Vagina (tissue), 2 donors: ENCODE data around the gene PIAS2. TPM values are rescaled to one million over a fixed set of nuclear protein-coding genes. Genes with fewer than 3 reads are reported as not detected.

Experiments used
- DNase-seq, 2 donors: peaks; one replicate each; pipeline ENCODE4 v3.0.0-alpha.2; 2017; ENCODE audit errors: extremely low spot score in 2 of 2
- H3K27ac ChIP-seq: fragments of 200-600 bp; sonication (generic); one replicate; pipeline ENCODE4 v1.5.1; 2019
- H3K27me3 ChIP-seq: fragments of 200-600 bp; sonication (generic); one replicate; pipeline ENCODE4 v1.5.1; 2019
- H3K36me3 ChIP-seq, 2 donors: fragments of 200-600 bp; sonication (generic); one replicate each; pipeline ENCODE4 v1.5.1; 2017 to 2019
- H3K4me1 ChIP-seq: fragments of 200-600 bp; sonication (generic); one replicate; pipeline ENCODE4 v1.5.1; 2019
- H3K4me3 ChIP-seq, 2 donors: fragments of 200-600 bp; sonication (generic); 1 replicate in 1 of 2; 2 replicates in 1 of 2; pipeline ENCODE4 v1.5.1; 2016 to 2019
- H3K9me3 ChIP-seq: fragments of 200-600 bp; sonication (generic); one replicate; pipeline ENCODE4 v1.5.1; 2019
- CTCF ChIP-seq, 3 experiments: fragments of 450-650 bp in 2 of 3; fragments of 200-600 bp in 1 of 3; sonication (generic) in 1 of 3; IDR thresholded peaks; one replicate each; pipeline ENCODE4 v1.5.1; 2017 to 2019; ENCODE audit warnings: antibody characterized with exemption in 3 of 3, mild to moderate bottlenecking in 2 of 3, moderate library complexity in 2 of 3
- POLR2A ChIP-seq, 2 donors: fragments of 450-650 bp; IDR thresholded peaks; one replicate each; pipeline ENCODE4 v1.6.1; 2017; ENCODE audit warnings: antibody characterized with exemption in 2 of 2, mild to moderate bottlenecking in 2 of 2, moderate library complexity in 2 of 2
- POLR2AphosphoS5 ChIP-seq, 2 donors: sonication (generic); formaldehyde crosslinking; IDR thresholded peaks; one replicate each; pipeline ENCODE4 v1.9.0; 2017; ENCODE audit warnings: antibody characterized with exemption in 2 of 2, mild to moderate bottlenecking in 2 of 2, low read depth in 1 of 2; ENCODE audit not compliant: insufficient read depth in 1 of 2
- intact Hi-C: fragments of 100-400 bp; cut with DNase I; formaldehyde crosslinking; loops from one replicate; pipeline ENCODE4 v1.15.1; 2023
- total RNA-seq: library from RNA; depleted of rRNA; stranded (reverse); fragments of >200 nt; gene quantifications from one replicate; pipeline ENCODE4 v1.2.3, GENCODE V29; 2016

PIAS2 gene
- total RNA-seq, 1 donor from 2014 or later, result 17.7 TPM

DNA sequence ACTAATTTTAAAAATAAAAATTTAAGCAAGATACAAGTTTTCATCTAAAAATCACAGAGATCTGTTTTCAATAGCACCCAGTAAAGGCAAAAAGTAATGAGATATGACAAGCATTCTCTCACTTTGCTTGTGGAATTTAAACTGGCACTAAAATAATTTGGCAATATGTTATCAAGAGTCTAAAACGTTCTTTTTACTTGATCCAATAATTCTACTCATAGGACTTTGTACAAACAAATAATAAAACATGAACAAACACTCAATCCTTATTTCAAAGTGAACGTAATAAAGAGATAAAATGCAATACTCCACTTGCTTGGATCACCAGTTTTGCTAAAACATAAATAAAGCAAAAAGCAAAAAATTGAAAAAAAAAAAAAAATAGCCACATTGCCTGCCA is 30.4 kb downstream of the PIAS2 start:
- intact Hi-C loops, result no loop called here
- no peak for DNase-seq
- Histone ChIP-seq H3K4me1 (no peaks in the 10 kb centered on the region), H3K9me3 (peaks cover 8% of the 10 kb centered on the region), H3K36me3 (peaks cover 0 to 18% of the 10 kb centered on the region in 2 donors), H3K27me3 (no peaks in the 10 kb centered on the region), H3K4me3 (no peak overlapping the region), H3K27ac (no peak overlapping the region)
- TF ChIP-seq POLR2AphosphoS5 (IDR thresholded peaks at IDR 0.05; ENCODE audit: insufficient read depth in 1 of 2, low read depth in 1 of 2) (no peak), CTCF (IDR thresholded peaks at IDR 0.05) (no peak), POLR2A (IDR thresholded peaks at IDR 0.05) (no peak)

DNA sequence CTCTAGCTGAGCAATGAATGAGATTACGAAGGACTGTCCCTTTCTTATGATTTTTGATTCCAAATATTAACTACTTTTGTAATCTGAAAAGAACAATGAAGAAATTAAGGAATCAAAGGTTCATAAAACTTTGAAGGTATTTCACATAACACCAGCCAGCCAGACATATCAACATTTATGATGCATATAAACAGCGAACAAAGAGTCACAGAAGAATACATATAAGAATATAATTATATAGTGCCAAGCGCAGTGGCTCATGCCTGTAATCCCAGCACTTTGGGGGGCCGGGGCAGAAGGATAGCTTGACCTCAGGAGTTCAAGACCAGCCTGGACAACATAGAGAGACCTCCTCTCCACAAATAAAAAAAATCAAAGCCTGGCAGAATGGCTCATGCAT is 34.1 kb downstream of the PIAS2 start:
- H3K4me1 ChIP-seq, result no peaks in the 10 kb centered on the region
- no peak for DNase-seq
- no peak overlapping the region for H3K4me3 ChIP-seq
- H3K9me3 ChIP-seq, result no peaks in the 10 kb centered on the region
- TF ChIP-seq POLR2AphosphoS5 (IDR thresholded peaks at IDR 0.05; ENCODE audit: insufficient read depth in 1 of 2, low read depth in 1 of 2) (no peak), CTCF (IDR thresholded peaks at IDR 0.05) (no peak)
- H3K27me3 ChIP-seq, result no peaks in the 10 kb centered on the region
- intact Hi-C loops, result no loop called here
- peaks cover 0 to 3% of the 10 kb centered on the region in 2 donors for H3K36me3 ChIP-seq
- no peak overlapping the region for H3K27ac ChIP-seq

DNA sequence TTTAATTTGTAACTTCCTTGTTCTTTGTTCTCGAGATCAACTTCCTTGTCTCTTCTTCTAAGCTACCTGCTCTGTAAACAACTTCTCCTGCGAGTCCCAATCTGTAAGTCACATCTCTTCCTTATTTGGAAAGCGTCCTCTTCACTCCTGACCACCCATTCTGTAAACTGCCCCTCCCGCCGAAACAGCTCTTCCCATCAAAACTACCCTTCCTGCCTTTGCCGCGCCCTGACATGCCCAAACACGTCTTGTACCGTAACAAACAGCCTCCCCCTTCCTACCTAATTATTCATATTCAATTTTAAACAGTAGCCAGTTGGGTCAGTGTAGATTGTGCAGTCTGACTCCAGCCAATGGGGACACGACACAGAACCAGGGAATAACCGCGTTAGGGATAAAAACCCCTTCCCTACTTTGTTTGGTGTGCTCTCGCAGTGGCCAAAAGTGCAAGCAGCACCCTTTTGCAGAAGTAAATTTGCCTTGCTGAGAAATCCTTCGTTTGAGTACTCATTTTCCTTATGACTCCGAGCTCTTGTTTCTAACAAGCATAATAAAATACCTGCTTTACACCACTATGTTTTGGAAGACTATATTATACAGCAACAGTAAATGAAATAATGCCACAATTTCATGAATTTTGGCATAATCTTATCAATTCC is 39.8 kb downstream of the PIAS2 start:
- no peaks in the 10 kb centered on the region for H3K4me1 ChIP-seq
- TF ChIP-seq CTCF (IDR thresholded peaks at IDR 0.05) (no peak), POLR2AphosphoS5 (IDR thresholded peaks at IDR 0.05; ENCODE audit: insufficient read depth in 1 of 2, low read depth in 1 of 2) (no peak), POLR2A (IDR thresholded peaks at IDR 0.05) (no peak)
- H3K4me3 ChIP-seq, result no peak overlapping the region
- H3K36me3 ChIP-seq, result peaks cover 0 to 4% of the 10 kb centered on the region in 2 donors
- no peak for DNase-seq
- no peak overlapping the region for H3K27ac ChIP-seq
- H3K9me3 ChIP-seq, result no peaks in the 10 kb centered on the region
- no peaks in the 10 kb centered on the region for H3K27me3 ChIP-seq
- intact Hi-C loops, result no loop called here

DNA sequence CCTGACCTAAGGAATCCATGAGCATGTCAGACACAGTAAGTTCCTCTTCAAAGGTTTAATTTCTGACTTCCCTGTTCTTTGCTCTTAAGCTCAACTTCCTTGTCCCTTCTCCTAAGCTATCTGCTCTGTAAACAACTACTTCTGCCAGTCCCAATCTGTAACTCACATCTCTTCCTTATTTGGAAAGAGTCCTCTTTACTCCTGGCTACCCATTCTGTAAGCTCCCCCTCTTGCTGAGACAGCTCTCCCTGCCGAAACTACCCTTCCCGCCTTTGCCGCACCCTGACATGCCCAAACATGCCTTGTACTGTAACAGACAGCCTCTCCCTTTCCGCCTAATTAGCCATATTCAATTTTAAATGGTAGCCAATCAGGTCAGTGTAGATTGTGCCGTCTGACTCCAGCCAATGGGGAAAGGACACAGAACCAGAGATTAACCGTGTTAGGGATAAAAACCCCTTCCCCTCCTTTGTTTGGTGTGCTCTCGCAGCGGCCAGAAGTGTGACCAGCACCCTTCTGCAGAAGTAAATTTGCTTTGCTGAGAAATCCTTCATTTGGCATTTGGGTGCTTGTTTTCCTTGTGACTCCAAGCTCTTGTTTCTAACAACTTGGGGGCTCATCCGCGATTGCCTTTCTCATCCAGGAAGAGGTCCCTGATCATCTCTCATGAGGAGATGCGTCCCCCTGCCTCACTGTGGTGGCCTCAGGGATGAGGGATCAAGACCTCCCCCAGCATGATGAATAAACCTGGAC is 49.0 kb downstream of the PIAS2 start:
- Histone ChIP-seq H3K4me3 (no peak overlapping the region), H3K4me1 (no peaks in the 10 kb centered on the region), H3K36me3 (peaks cover 0 to 8% of the 10 kb centered on the region in 2 donors), H3K27ac (no peak overlapping the region), H3K27me3 (no peaks in the 10 kb centered on the region), H3K9me3 (peaks cover 7% of the 10 kb centered on the region)
- DNase-seq, result no peak
- TF ChIP-seq POLR2AphosphoS5 (IDR thresholded peaks at IDR 0.05; ENCODE audit: insufficient read depth in 1 of 2, low read depth in 1 of 2) (no peak), POLR2A (IDR thresholded peaks at IDR 0.05) (no peak), CTCF (IDR thresholded peaks at IDR 0.05) (no peak)
- intact Hi-C loops, result no loop called here
